ENCODE results near the gene PCDHGB3.
A peak's percentile ranks its signal among the peaks of the same experiment; 100 is the strongest.

GRCh38 chr5:141326088-141326854 is 43.8 kb upstream of the PCDHGB3 start:
- TF ChIP-seq, protein P1, sequence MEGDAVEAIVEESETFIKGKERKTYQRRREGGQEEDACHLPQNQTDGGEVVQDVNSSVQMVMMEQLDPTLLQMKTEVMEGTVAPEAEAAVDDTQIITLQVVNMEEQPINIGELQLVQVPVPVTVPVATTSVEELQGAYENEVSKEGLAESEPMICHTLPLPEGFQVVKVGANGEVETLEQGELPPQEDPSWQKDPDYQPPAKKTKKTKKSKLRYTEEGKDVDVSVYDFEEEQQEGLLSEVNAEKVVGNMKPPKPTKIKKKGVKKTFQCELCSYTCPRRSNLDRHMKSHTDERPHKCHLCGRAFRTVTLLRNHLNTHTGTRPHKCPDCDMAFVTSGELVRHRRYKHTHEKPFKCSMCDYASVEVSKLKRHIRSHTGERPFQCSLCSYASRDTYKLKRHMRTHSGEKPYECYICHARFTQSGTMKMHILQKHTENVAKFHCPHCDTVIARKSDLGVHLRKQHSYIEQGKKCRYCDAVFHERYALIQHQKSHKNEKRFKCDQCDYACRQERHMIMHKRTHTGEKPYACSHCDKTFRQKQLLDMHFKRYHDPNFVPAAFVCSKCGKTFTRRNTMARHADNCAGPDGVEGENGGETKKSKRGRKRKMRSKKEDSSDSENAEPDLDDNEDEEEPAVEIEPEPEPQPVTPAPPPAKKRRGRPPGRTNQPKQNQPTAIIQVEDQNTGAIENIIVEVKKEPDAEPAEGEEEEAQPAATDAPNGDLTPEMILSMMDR (IDR thresholded peaks at IDR 0.05): peak; percentile 69
- no peak for TF ChIP-seq EZH2 (IDR thresholded peaks at IDR 0.05; ENCODE audit: borderline replicate concordance, insufficient read depth, low read depth, low read length, poor library complexity, severe bottlenecking)
